Endothelial cell (in vitro differentiated cells): ENCODE data around the gene RAP2A. TPM values are rescaled to one million over a fixed set of nuclear protein-coding genes. Genes with fewer than 3 reads are reported as not detected.

Experiments used
- DNase-seq: peaks from one replicate; pipeline ENCODE4 v3.0.0; 2021; ENCODE audit warnings: low spot score
- H3K27ac Mint-ChIP-seq: one replicate; pipeline ENCODE4 v1.8.0; 2021; ENCODE audit warnings: mixed read lengths, inconsistent platforms; ENCODE audit not compliant: unreplicated experiment
- H3K27me3 Mint-ChIP-seq: one replicate; pipeline ENCODE4 v1.8.0; 2021; ENCODE audit warnings: mild to moderate bottlenecking, moderate library complexity, mixed read lengths, inconsistent platforms; ENCODE audit not compliant: unreplicated experiment
- H3K36me3 Mint-ChIP-seq: one replicate; pipeline ENCODE4 v1.8.0; 2021; ENCODE audit warnings: mild to moderate bottlenecking, low read depth, mixed read lengths, inconsistent platforms; ENCODE audit not compliant: unreplicated experiment
- H3K4me1 Mint-ChIP-seq: one replicate; pipeline ENCODE4 v1.8.0; 2021; ENCODE audit warnings: mild to moderate bottlenecking, mixed read lengths, inconsistent platforms; ENCODE audit not compliant: unreplicated experiment
- H3K4me3 Mint-ChIP-seq: one replicate; pipeline ENCODE4 v1.8.0; 2021; ENCODE audit warnings: mild to moderate bottlenecking, mixed read lengths, inconsistent platforms; ENCODE audit not compliant: unreplicated experiment
- H3K9me3 Mint-ChIP-seq: one replicate; pipeline ENCODE4 v1.8.0; 2021; ENCODE audit warnings: mixed read lengths, inconsistent platforms; ENCODE audit not compliant: unreplicated experiment
- CTCF ChIP-seq: fragments of 200-600 bp; sonication (generic); IDR thresholded peaks from one replicate; pipeline ENCODE4 v1.5.0; 2021; ENCODE audit warnings: antibody characterized with exemption; ENCODE audit not compliant: unreplicated experiment
- total RNA-seq: library from RNA; stranded (reverse); fragmentation: NEBNext Ultra II Directional; extraction: Animal tissue kit (Norgen Biotek cat#: 25700); gene quantifications from one replicate; pipeline ENCODE4 v1.2.1, GENCODE V29; 2021; ENCODE audit not compliant: unreplicated experiment

The RAP2A gene
- total RNA-seq, 1 donor from 2014 or later: 52.3 TPM

GRCh38 chr13:97505017-97505416 lies 71.0 kb downstream of the RAP2A start:
- Mint-ChIP-seq H3K4me1 (peaks cover 9% of the 10 kb centered on the region), H3K4me3 (no peak overlapping the region), H3K36me3 (no peaks in the 10 kb centered on the region), H3K9me3 (no peaks in the 10 kb centered on the region), H3K27me3 (no peaks in the 10 kb centered on the region), H3K27ac (no peak overlapping the region)
- no peak for TF ChIP-seq CTCF
- no peak for DNase-seq

GRCh38 chr13:97506511-97506910 lies 72.5 kb downstream of the RAP2A start:
- Mint-ChIP-seq H3K27me3 (no peaks in the 10 kb centered on the region), H3K4me3 (no peak overlapping the region), H3K9me3 (no peaks in the 10 kb centered on the region), H3K27ac (no peak overlapping the region), H3K4me1 (peaks cover 9% of the 10 kb centered on the region), H3K36me3 (no peaks in the 10 kb centered on the region)
- DNase-seq: no peak
- no peak for TF ChIP-seq CTCF

GRCh38 chr13:97512732-97513131 lies 78.8 kb downstream of the RAP2A start:
- no peak for TF ChIP-seq CTCF
- no peak overlapping the region for H3K4me3 Mint-ChIP-seq
- no peak overlapping the region for H3K27ac Mint-ChIP-seq
- H3K4me1 Mint-ChIP-seq: no peaks in the 10 kb centered on the region
- H3K27me3 Mint-ChIP-seq: peaks cover 2% of the 10 kb centered on the region
- no peaks in the 10 kb centered on the region for H3K9me3 Mint-ChIP-seq
- no peaks in the 10 kb centered on the region for H3K36me3 Mint-ChIP-seq
- no peak for DNase-seq

DNA sequence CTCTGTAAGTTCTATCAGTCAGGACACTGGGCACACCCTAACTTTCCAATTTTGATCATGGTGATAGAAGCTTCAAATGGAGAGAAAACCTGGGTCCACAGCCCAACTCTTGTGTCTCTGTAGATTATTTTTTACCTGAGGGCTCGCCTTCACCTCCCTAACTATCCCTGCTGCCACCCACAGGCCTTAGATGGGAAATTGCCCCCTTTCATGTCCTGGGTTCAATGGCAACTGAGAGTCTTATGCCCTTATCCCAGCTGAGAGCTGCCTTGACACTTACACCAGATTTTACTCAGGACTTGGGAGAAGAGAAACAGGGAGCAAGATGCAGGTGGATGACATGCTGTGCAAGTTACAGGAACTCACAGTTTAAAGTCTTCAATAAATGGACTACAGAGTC lies 81.7 kb downstream of the RAP2A start:
- peaks cover 2% of the 10 kb centered on the region for H3K27me3 Mint-ChIP-seq
- no peak overlapping the region for H3K4me3 Mint-ChIP-seq
- H3K36me3 Mint-ChIP-seq: no peaks in the 10 kb centered on the region
- H3K4me1 Mint-ChIP-seq: no peaks in the 10 kb centered on the region
- no peak overlapping the region for H3K27ac Mint-ChIP-seq
- no peaks in the 10 kb centered on the region for H3K9me3 Mint-ChIP-seq
- DNase-seq: no peak
- no peak for TF ChIP-seq CTCF

GRCh38 chr13:97517967-97518366 lies 84.0 kb downstream of the RAP2A start:
- Mint-ChIP-seq H3K36me3 (no peaks in the 10 kb centered on the region), H3K9me3 (no peaks in the 10 kb centered on the region), H3K27ac (no peak overlapping the region), H3K27me3 (peaks cover 2% of the 10 kb centered on the region), H3K4me3 (no peak overlapping the region), H3K4me1 (no peaks in the 10 kb centered on the region)
- no peak for TF ChIP-seq CTCF
- no peak for DNase-seq

Other genes with a start within 250 kb of the RAP2A start
- 137 TPM for gene MBNL2, start 211.8 kb upstream of the RAP2A start, total RNA-seq